Central memory CD8-positive, alpha-beta T cell (primary cell): ENCODE measurements around the gene KCNQ1.

Experiments
- ATAC-seq: fragments of 150-1000 bp; cut with Tn5 transposase; replicated peaks from 2 replicates; pipeline ENCODE4 v1.10.0; 2022; ENCODE audit warnings: mild to moderate bottlenecking, moderate FRiP score, moderate number of reproducible peaks; ENCODE audit not compliant: poor library complexity, severe bottlenecking; ENCODE audit errors: extremely low read depth
- DNase-seq, 2 donors: peaks; one replicate each; pipeline ENCODE4 v3.0.0; 2021; ENCODE audit warnings: low spot score in 2 of 2
- H3K27ac Mint-ChIP-seq: one replicate; pipeline ENCODE4 v1.8.0; 2022; ENCODE audit warnings: low read depth, mild to moderate bottlenecking, moderate library complexity, mixed read lengths
- H3K27me3 Mint-ChIP-seq: one replicate; pipeline ENCODE4 v1.8.0; 2022; ENCODE audit warnings: mixed read lengths
- H3K36me3 Mint-ChIP-seq: one replicate; pipeline ENCODE4 v1.8.0; 2022; ENCODE audit warnings: mild to moderate bottlenecking, moderate library complexity, mixed read lengths; ENCODE audit not compliant: insufficient read depth
- H3K4me1 Mint-ChIP-seq: one replicate; pipeline ENCODE4 v1.8.0; 2022; ENCODE audit warnings: mixed read lengths
- H3K4me3 Mint-ChIP-seq: one replicate; pipeline ENCODE4 v1.8.0; 2022; ENCODE audit warnings: mild to moderate bottlenecking, moderate library complexity, mixed read lengths
- H3K9me3 Mint-ChIP-seq: one replicate; pipeline ENCODE4 v1.8.0; 2022; ENCODE audit warnings: mixed read lengths

The KCNQ1 gene

GRCh38 chr11:2402106-2402505 is 42.7 kb upstream of the KCNQ1 start:
- Mint-ChIP-seq H3K4me3 (peak overlapping the region; percentile 94), H3K36me3 (peaks cover 31% of the 10 kb centered on the region), H3K9me3 (no peaks in the 10 kb centered on the region), H3K4me1 (peaks cover 13% of the 10 kb centered on the region), H3K27me3 (no peaks in the 10 kb centered on the region), H3K27ac (no peak overlapping the region)
- no peak for DNase-seq
- ATAC-seq = no peak

GRCh38 chr11:2402890-2403645 is 41.7 kb upstream of the KCNQ1 start:
- Mint-ChIP-seq H3K9me3 (no peaks in the 10 kb centered on the region), H3K27me3 (no peaks in the 10 kb centered on the region), H3K4me3 (peak overlapping the region; percentile 18), H3K4me1 (peaks cover 13% of the 10 kb centered on the region), H3K27ac (no peak overlapping the region), H3K36me3 (peaks cover 26% of the 10 kb centered on the region)
- DNase-seq (no peak), ATAC-seq (no peak)

GRCh38 chr11:2404735-2405196 is 40.0 kb upstream of the KCNQ1 start:
- no peaks in the 10 kb centered on the region for H3K9me3 Mint-ChIP-seq
- H3K36me3 Mint-ChIP-seq = peaks cover 23% of the 10 kb centered on the region
- H3K4me3 Mint-ChIP-seq = no peak overlapping the region
- H3K27ac Mint-ChIP-seq = no peak overlapping the region
- no peak for ATAC-seq
- no peak for DNase-seq
- H3K27me3 Mint-ChIP-seq = no peaks in the 10 kb centered on the region
- peaks cover 6% of the 10 kb centered on the region for H3K4me1 Mint-ChIP-seq

GRCh38 chr11:2406451-2406850 is 38.4 kb upstream of the KCNQ1 start:
- H3K27me3 Mint-ChIP-seq = no peaks in the 10 kb centered on the region
- ATAC-seq (no peak), DNase-seq (no peak)
- no peaks in the 10 kb centered on the region for H3K9me3 Mint-ChIP-seq
- H3K27ac Mint-ChIP-seq = no peak overlapping the region
- peaks cover 2% of the 10 kb centered on the region for H3K4me1 Mint-ChIP-seq
- H3K36me3 Mint-ChIP-seq = peaks cover 14% of the 10 kb centered on the region
- no peak overlapping the region for H3K4me3 Mint-ChIP-seq

GRCh38 chr11:2406878-2407410 is 37.9 kb upstream of the KCNQ1 start:
- Mint-ChIP-seq H3K4me1 (no peaks in the 10 kb centered on the region), H3K27ac (no peak overlapping the region), H3K9me3 (no peaks in the 10 kb centered on the region), H3K27me3 (no peaks in the 10 kb centered on the region), H3K36me3 (peaks cover 12% of the 10 kb centered on the region), H3K4me3 (no peak overlapping the region)
- no peak for DNase-seq
- ATAC-seq = no peak

- H3K9me3 Mint-ChIP-seq = no peaks in the 10 kb centered on the region
- H3K27ac Mint-ChIP-seq = no peak overlapping the region
- DNase-seq = no peak
- peaks cover 6% of the 10 kb centered on the region for H3K36me3 Mint-ChIP-seq
- no peak for ATAC-seq
- no peak overlapping the region for H3K4me3 Mint-ChIP-seq
- H3K4me1 Mint-ChIP-seq = no peaks in the 10 kb centered on the region
- H3K27me3 Mint-ChIP-seq = no peaks in the 10 kb centered on the region
Observed at GRCh38 chr11:2408671-2409070, 36.1 kb upstream of the KCNQ1 start.

GRCh38 chr11:2409126-2409525 is 35.7 kb upstream of the KCNQ1 start:
- no peak overlapping the region for H3K4me3 Mint-ChIP-seq
- peaks cover 4% of the 10 kb centered on the region for H3K36me3 Mint-ChIP-seq
- H3K9me3 Mint-ChIP-seq = no peaks in the 10 kb centered on the region
- no peaks in the 10 kb centered on the region for H3K27me3 Mint-ChIP-seq
- H3K4me1 Mint-ChIP-seq = no peaks in the 10 kb centered on the region
- no peak overlapping the region for H3K27ac Mint-ChIP-seq
- no peak for DNase-seq
- no peak for ATAC-seq

GRCh38 chr11:2409611-2410468 is 35.0 kb upstream of the KCNQ1 start:
- no peak overlapping the region for H3K27ac Mint-ChIP-seq
- H3K27me3 Mint-ChIP-seq = no peaks in the 10 kb centered on the region
- H3K4me3 Mint-ChIP-seq = no peak overlapping the region
- DNase-seq = no peak
- no peaks in the 10 kb centered on the region for H3K4me1 Mint-ChIP-seq
- peaks cover 4% of the 10 kb centered on the region for H3K36me3 Mint-ChIP-seq
- H3K9me3 Mint-ChIP-seq = no peaks in the 10 kb centered on the region
- ATAC-seq = no peak

GRCh38 chr11:2410616-2411015 is 34.2 kb upstream of the KCNQ1 start:
- Mint-ChIP-seq H3K4me1 (no peaks in the 10 kb centered on the region), H3K36me3 (peaks cover 2% of the 10 kb centered on the region), H3K4me3 (no peak overlapping the region), H3K9me3 (no peaks in the 10 kb centered on the region), H3K27me3 (no peaks in the 10 kb centered on the region), H3K27ac (no peak overlapping the region)
- DNase-seq (no peak), ATAC-seq (no peak)

- Mint-ChIP-seq H3K27me3 (no peaks in the 10 kb centered on the region), H3K9me3 (no peaks in the 10 kb centered on the region), H3K4me1 (no peaks in the 10 kb centered on the region), H3K36me3 (peaks cover 2% of the 10 kb centered on the region), H3K4me3 (no peak overlapping the region), H3K27ac (no peak overlapping the region)
- DNase-seq (no peak), ATAC-seq (no peak)
Observed at GRCh38 chr11:2411446-2412305, 33.1 kb upstream of the KCNQ1 start.

- Mint-ChIP-seq H3K27ac (no peak overlapping the region), H3K36me3 (peaks cover 2% of the 10 kb centered on the region), H3K4me1 (no peaks in the 10 kb centered on the region), H3K4me3 (no peak overlapping the region), H3K27me3 (no peaks in the 10 kb centered on the region), H3K9me3 (no peaks in the 10 kb centered on the region)
- DNase-seq = no peak
- ATAC-seq = no peak
Observed at GRCh38 chr11:2412323-2412722, 32.5 kb upstream of the KCNQ1 start.
